Measurements from ENCODE around the gene LASP1.
"Not testable (repeated sequence)": the region's sequence is repeated elsewhere in the genome, so short reads cannot be mapped to it uniquely, and the experiment has no call there.

The LASP1 gene

GRCh38 chr17:38869526-38870258, at the start of gene LASP1:
TSS of gene LASP1 (plus strand) at chr17:38870058. CDS start at chr17:38870190, 132 bp downstream.
- peak; percentile 84 for DNase-seq

GRCh38 chr17:38824899-38825761, 44.7 kb upstream of the LASP1 start, which contains the start of gene CWC25:
TSS of gene CWC25 (minus strand) at chr17:38825321. CDS start at chr17:38825183, 138 bp downstream.
- DNase-seq: peak; percentile 85 to 95

- no peak for DNase-seq
Observed at GRCh38 chr17:38825762-38826247, 44.1 kb upstream of the LASP1 start.

- DNase-seq: no peak
Observed at GRCh38 chr17:38844261-38844757, 25.5 kb upstream of the LASP1 start.

GRCh38 chr17:38848557-38848891, 21.3 kb upstream of the LASP1 start:
- no peak for DNase-seq

- DNase-seq: no peak
Observed at GRCh38 chr17:38848939-38849605, 20.8 kb upstream of the LASP1 start.

GRCh38 chr17:38850374-38850773, 19.5 kb upstream of the LASP1 start:
- no peak for DNase-seq

- DNase-seq: no peak
Observed at GRCh38 chr17:38851434-38851833, 18.4 kb upstream of the LASP1 start.

GRCh38 chr17:38852771-38853291, 17.0 kb upstream of the LASP1 start:
- no peak for DNase-seq

GRCh38 chr17:38853292-38854219, 16.3 kb upstream of the LASP1 start, which contains the start of gene RPL23:
TSS of gene RPL23 (minus strand) at chr17:38853721. CDS start at chr17:38853710, 11 bp downstream.
- DNase-seq: peak; percentile 89 to 95

GRCh38 chr17:38855101-38855714, 14.7 kb upstream of the LASP1 start:
- DNase-seq: not testable (repeated sequence)

- no peak for DNase-seq
Observed at GRCh38 chr17:38857271-38857670, 12.6 kb upstream of the LASP1 start.

- DNase-seq: no peak
Observed at GRCh38 chr17:38861399-38861843, 8.4 kb upstream of the LASP1 start.

- no peak for DNase-seq
Observed at GRCh38 chr17:38864636-38865398, 5.0 kb upstream of the LASP1 start.

- DNase-seq: peak in 1 of 2 donors; percentile 41
Observed at GRCh38 chr17:38867179-38867967, 2.5 kb upstream of the LASP1 start.

- peak in 1 of 2 donors; percentile 30 for DNase-seq
Observed at GRCh38 chr17:38867968-38868816, 1.7 kb upstream of the LASP1 start.

- DNase-seq: peak; percentile 83 to 85
Observed at GRCh38 chr17:38868817-38869525, 887 bp upstream of the LASP1 start.
